GM21367 (cell line): Measurements from ENCODE around the gene NAA16.
"Not testable (repeated sequence)": the region's sequence is repeated elsewhere in the genome, so short reads cannot be mapped to it uniquely, and the experiment has no call there.

Experiments used
- ATAC-seq: cut with Tn5 transposase; IDR thresholded peaks from one replicate; pipeline ENCODE4 v1.9.1; 2021; ENCODE audit not compliant: unreplicated experiment

NAA16 gene

GRCh38 chr13:41352935-41353840 lies 42.1 kb downstream of the NAA16 start:
- ATAC-seq: no peak

- no peak for ATAC-seq
These were observed 43.3 kb downstream of the NAA16 start for GRCh38 chr13:41354416-41354815.

GRCh38 chr13:41356385-41356648 lies 45.2 kb downstream of the NAA16 start:
- ATAC-seq: not testable (repeated sequence)

- no peak for ATAC-seq
These were observed 45.7 kb downstream of the NAA16 start for GRCh38 chr13:41356786-41357185.

GRCh38 chr13:41361491-41361890 lies 50.4 kb downstream of the NAA16 start:
- no peak for ATAC-seq

- ATAC-seq: no peak
These were observed 53.0 kb downstream of the NAA16 start for GRCh38 chr13:41364043-41364442.

- ATAC-seq: no peak
These were observed 54.6 kb downstream of the NAA16 start for GRCh38 chr13:41365631-41366030.

- no peak for ATAC-seq
These were observed 59.7 kb downstream of the NAA16 start for GRCh38 chr13:41370736-41371135.

- no peak for ATAC-seq
These were observed 66.4 kb downstream of the NAA16 start for GRCh38 chr13:41377446-41377845.

GRCh38 chr13:41382431-41382830 lies 71.4 kb downstream of the NAA16 start:
- ATAC-seq: no peak

- no peak for ATAC-seq
These were observed 72.3 kb downstream of the NAA16 start for GRCh38 chr13:41383386-41383785.

- no peak for ATAC-seq
These were observed 73.9 kb downstream of the NAA16 start for GRCh38 chr13:41384749-41385503.

- ATAC-seq: no peak
These were observed 75.1 kb downstream of the NAA16 start for GRCh38 chr13:41386211-41386610.

GRCh38 chr13:41387576-41387975 lies 76.5 kb downstream of the NAA16 start:
- ATAC-seq: no peak

GRCh38 chr13:41388143-41388881 lies 77.2 kb downstream of the NAA16 start:
- no peak for ATAC-seq

- ATAC-seq: no peak
These were observed 78.5 kb downstream of the NAA16 start for GRCh38 chr13:41389580-41389979.

GRCh38 chr13:41394166-41394565 lies 83.1 kb downstream of the NAA16 start:
- no peak for ATAC-seq

- no peak for ATAC-seq
These were observed 87.6 kb downstream of the NAA16 start for GRCh38 chr13:41398494-41399170.

- ATAC-seq: no peak
These were observed 90.3 kb downstream of the NAA16 start for GRCh38 chr13:41401366-41401765.

GRCh38 chr13:41402691-41403511 lies 91.8 kb downstream of the NAA16 start:
- ATAC-seq: no peak
